Mesendoderm (in vitro differentiated cells): ENCODE measurements around the gene PKP4.

Experiments used
- DNase-seq: peaks from one replicate; pipeline ENCODE4 v3.0.0; 2013
- H2AK5ac ChIP-seq: 2 replicates; pipeline ENCODE4 v1.6.1; 2013; ENCODE audit warnings: low read length, inconsistent platforms
- H2BK120ac ChIP-seq: 2 replicates; pipeline ENCODE4 v1.6.1; 2013; ENCODE audit warnings: low read depth, mild to moderate bottlenecking, low read length, moderate library complexity, mixed read lengths
- H2BK15ac ChIP-seq: replicated peaks from 2 replicates; pipeline ENCODE4 v1.6.1; 2013; ENCODE audit warnings: low read depth, mild to moderate bottlenecking, moderate library complexity
- H2BK5ac ChIP-seq: 2 replicates; pipeline ENCODE4 v1.6.1; 2013; ENCODE audit warnings: low read length, inconsistent platforms
- H3K18ac ChIP-seq: 2 replicates; pipeline ENCODE4 v1.6.1; 2013; ENCODE audit warnings: mild to moderate bottlenecking, low read length, mixed read lengths
- H3K23ac ChIP-seq: one replicate; pipeline ENCODE4 v1.6.1; 2013; ENCODE audit warnings: low read length
- H3K27ac ChIP-seq: 2 replicates; pipeline ENCODE4 v1.5.1; 2013; ENCODE audit warnings: low read depth, mild to moderate bottlenecking, inconsistent platforms, low read length, moderate library complexity
- H3K27me3 ChIP-seq: 2 replicates; pipeline ENCODE4 v1.6.1; 2013; ENCODE audit warnings: low read length, control low read depth, mild to moderate bottlenecking, inconsistent platforms; ENCODE audit not compliant: insufficient read depth, poor library complexity
- H3K36me3 ChIP-seq: 2 replicates; pipeline ENCODE4 v1.6.1; 2013; ENCODE audit warnings: low read length, inconsistent platforms; ENCODE audit not compliant: control insufficient read depth, insufficient read depth
- H3K4ac ChIP-seq: one replicate; pipeline ENCODE4 v1.6.1; 2013; ENCODE audit warnings: low read depth, mild to moderate bottlenecking, low read length, moderate library complexity
- H3K4me1 ChIP-seq: 2 replicates; pipeline ENCODE4 v1.6.1; 2013; ENCODE audit warnings: low read depth, low read length, inconsistent platforms; ENCODE audit not compliant: control insufficient read depth
- H3K4me2 ChIP-seq: 2 replicates; pipeline ENCODE4 v1.6.1; 2013; ENCODE audit warnings: low read length
- H3K4me3 ChIP-seq: 2 replicates; pipeline ENCODE4 v1.5.1; 2013; ENCODE audit warnings: mild to moderate bottlenecking, low read length
- H3K56ac ChIP-seq: one replicate; pipeline ENCODE4 v1.6.1; 2013; ENCODE audit warnings: low read length
- H3K79me1 ChIP-seq: 2 replicates; pipeline ENCODE4 v1.6.1; 2013; ENCODE audit warnings: low read length, inconsistent platforms
- H3K79me2 ChIP-seq: 2 replicates; pipeline ENCODE4 v1.6.1; 2013; ENCODE audit warnings: mild to moderate bottlenecking, low read length; ENCODE audit not compliant: control insufficient read depth, insufficient read depth
- H3K9ac ChIP-seq: 2 replicates; pipeline ENCODE4 v1.6.1; 2013; ENCODE audit warnings: low read length, inconsistent platforms
- H4K5ac ChIP-seq: one replicate; pipeline ENCODE4 v1.6.1; 2013; ENCODE audit warnings: low read length
- H4K8ac ChIP-seq: one replicate; pipeline ENCODE4 v1.6.1; 2013; ENCODE audit warnings: low read depth, mild to moderate bottlenecking, control low read depth, low read length, moderate library complexity
- WGBS: extraction: QIAGEN DNeasy Blood & Tissue Kit; methylation state at CpG from one replicate; pipeline ENCODE4 v1.1.7; 2013; ENCODE audit warnings: low lambda C conversion rate, missing lambda C conversion rate; ENCODE audit not compliant: insufficient coverage; ENCODE audit errors: extremely low coverage; 5-methylcytosine and 5-hydroxymethylcytosine counted together

PKP4 gene

DNA sequence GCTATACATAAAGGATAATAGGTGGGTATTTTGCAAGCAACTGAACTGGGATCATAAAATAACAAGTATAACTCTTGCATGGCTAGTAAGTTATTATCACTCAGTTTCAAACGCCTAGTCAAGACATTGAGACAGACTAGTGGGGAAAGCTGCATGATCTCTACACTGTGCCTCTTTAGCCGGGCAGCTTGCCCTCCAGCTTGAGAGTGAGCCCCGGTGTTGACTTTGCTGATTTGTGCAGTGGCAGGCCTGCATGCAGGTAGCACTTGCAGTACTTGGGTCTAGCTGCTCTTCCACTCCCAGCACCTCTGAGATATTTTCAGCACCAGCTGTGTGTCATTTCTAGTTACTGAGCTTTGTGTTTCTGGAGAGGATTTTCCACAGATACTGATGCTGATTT lies 219.5 kb downstream of the PKP4 start:
- H3K27ac ChIP-seq = no peak overlapping the region
- no peak overlapping the region for H3K56ac ChIP-seq
- H4K5ac ChIP-seq = no peak overlapping the region
- H3K4ac ChIP-seq = no peak overlapping the region
- no peak overlapping the region for H3K4me2 ChIP-seq
- no peak overlapping the region for H2AK5ac ChIP-seq
- no peaks in the 10 kb centered on the region for H3K79me2 ChIP-seq
- no peaks in the 10 kb centered on the region for H3K79me1 ChIP-seq
- WGBS = no CpG with 5 or more reads among the region's 3 CpGs
- H3K9ac ChIP-seq = no peak overlapping the region
- H3K18ac ChIP-seq = no peak overlapping the region
- no peak overlapping the region for H2BK120ac ChIP-seq
- no peak for DNase-seq
- no peak overlapping the region for H2BK5ac ChIP-seq
- H3K27me3 ChIP-seq = no peaks in the 10 kb centered on the region
- no peak overlapping the region for H4K8ac ChIP-seq
- H3K23ac ChIP-seq = no peak overlapping the region
- H2BK15ac ChIP-seq = no peak overlapping the region
- H3K4me3 ChIP-seq = no peak overlapping the region
- H3K36me3 ChIP-seq = peaks cover 4% of the 10 kb centered on the region
- H3K4me1 ChIP-seq = no peaks in the 10 kb centered on the region

GRCh38 chr2:158676696-158677095 lies 219.9 kb downstream of the PKP4 start:
- Histone ChIP-seq H4K8ac (no peak overlapping the region), H2BK120ac (no peak overlapping the region), H2BK15ac (no peak overlapping the region), H3K4ac (no peak overlapping the region), H3K56ac (no peak overlapping the region), H3K18ac (no peak overlapping the region), H2BK5ac (no peak overlapping the region), H3K4me3 (no peak overlapping the region), H3K4me1 (no peaks in the 10 kb centered on the region), H2AK5ac (no peak overlapping the region), H3K4me2 (no peak overlapping the region), H3K79me2 (no peaks in the 10 kb centered on the region), H3K27ac (no peak overlapping the region), H3K27me3 (no peaks in the 10 kb centered on the region), H3K9ac (no peak overlapping the region), H3K36me3 (peaks cover 4% of the 10 kb centered on the region), H4K5ac (no peak overlapping the region), H3K79me1 (no peaks in the 10 kb centered on the region), H3K23ac (no peak overlapping the region)
- no peak for DNase-seq
- no CpG with 5 or more reads among the region's 7 CpGs for WGBS

DNA sequence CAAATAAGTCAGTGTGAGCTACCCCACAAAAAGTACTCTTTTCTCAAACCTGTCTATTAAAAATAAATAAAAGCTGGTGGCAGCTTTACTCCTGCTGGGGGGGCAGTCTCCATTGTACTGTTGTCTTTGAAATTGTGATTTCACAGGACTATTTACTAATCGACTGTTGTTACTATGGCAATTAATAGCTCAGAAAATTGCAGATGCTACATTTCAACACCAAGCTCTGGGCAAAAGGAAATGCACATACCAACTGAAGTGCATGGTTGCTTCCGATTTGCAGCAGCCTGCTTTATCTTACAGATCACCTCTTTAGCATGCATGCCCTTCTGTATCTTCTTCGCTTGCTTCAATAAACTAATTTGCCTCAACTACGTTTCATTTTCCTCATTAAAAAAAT lies 220.8 kb downstream of the PKP4 start:
- Histone ChIP-seq H2AK5ac (no peak overlapping the region), H2BK15ac (no peak overlapping the region), H2BK120ac (no peak overlapping the region), H3K4me3 (no peak overlapping the region), H3K79me1 (no peaks in the 10 kb centered on the region), H3K4ac (no peak overlapping the region), H3K56ac (no peak overlapping the region), H3K4me2 (no peak overlapping the region), H4K8ac (no peak overlapping the region), H3K27ac (no peak overlapping the region), H3K18ac (no peak overlapping the region), H3K27me3 (no peaks in the 10 kb centered on the region), H3K4me1 (no peaks in the 10 kb centered on the region), H3K36me3 (peaks cover 4% of the 10 kb centered on the region), H3K23ac (no peak overlapping the region), H3K79me2 (no peaks in the 10 kb centered on the region), H4K5ac (no peak overlapping the region), H3K9ac (no peak overlapping the region), H2BK5ac (no peak overlapping the region)
- WGBS = 94% methylated on average over 2 of the region's 4 CpGs
- peak; percentile 7 for DNase-seq

DNA sequence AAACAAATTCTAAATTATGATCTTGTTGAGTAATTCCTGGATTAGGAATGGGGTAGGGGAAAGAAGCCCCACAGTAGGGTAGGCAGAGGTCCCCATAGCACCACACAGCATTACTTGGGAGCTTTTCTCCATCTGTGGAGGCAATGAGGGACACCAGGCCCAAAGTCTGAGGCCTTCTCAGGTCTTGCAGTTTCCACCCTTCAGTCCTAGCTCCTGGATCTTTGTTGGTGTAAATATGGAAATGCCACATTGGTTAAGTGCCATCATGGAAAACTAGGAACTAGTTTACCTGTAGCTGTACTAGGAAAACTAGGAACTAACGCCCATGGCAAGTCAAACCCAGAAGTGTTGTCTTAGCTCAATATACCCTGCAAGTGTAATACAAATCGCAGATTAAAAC lies 225.1 kb downstream of the PKP4 start:
- WGBS = no CpG with 5 or more reads among the region's 2 CpGs
- no peak overlapping the region for H2BK120ac ChIP-seq
- no peaks in the 10 kb centered on the region for H3K4me1 ChIP-seq
- H3K27me3 ChIP-seq = no peaks in the 10 kb centered on the region
- no peaks in the 10 kb centered on the region for H3K79me1 ChIP-seq
- no peaks in the 10 kb centered on the region for H3K79me2 ChIP-seq
- DNase-seq = no peak
- no peak overlapping the region for H3K4ac ChIP-seq
- no peak overlapping the region for H3K4me3 ChIP-seq
- no peak overlapping the region for H4K8ac ChIP-seq
- peaks cover 1% of the 10 kb centered on the region for H3K36me3 ChIP-seq
- no peak overlapping the region for H2BK15ac ChIP-seq
- no peak overlapping the region for H3K18ac ChIP-seq
- H2BK5ac ChIP-seq = no peak overlapping the region
- no peak overlapping the region for H2AK5ac ChIP-seq
- H3K56ac ChIP-seq = no peak overlapping the region
- no peak overlapping the region for H3K27ac ChIP-seq
- no peak overlapping the region for H4K5ac ChIP-seq
- H3K4me2 ChIP-seq = no peak overlapping the region
- H3K23ac ChIP-seq = no peak overlapping the region
- H3K9ac ChIP-seq = no peak overlapping the region

- no peak overlapping the region for H4K8ac ChIP-seq
- no peak overlapping the region for H4K5ac ChIP-seq
- no peak overlapping the region for H3K9ac ChIP-seq
- H2BK15ac ChIP-seq = no peak overlapping the region
- no peak overlapping the region for H3K4me3 ChIP-seq
- no peak overlapping the region for H3K4me2 ChIP-seq
- H3K79me2 ChIP-seq = no peaks in the 10 kb centered on the region
- no peaks in the 10 kb centered on the region for H3K27me3 ChIP-seq
- H3K4me1 ChIP-seq = no peaks in the 10 kb centered on the region
- no peaks in the 10 kb centered on the region for H3K79me1 ChIP-seq
- no peak for DNase-seq
- H2BK120ac ChIP-seq = no peak overlapping the region
- no peak overlapping the region for H2BK5ac ChIP-seq
- H3K18ac ChIP-seq = no peak overlapping the region
- no peak overlapping the region for H3K56ac ChIP-seq
- H2AK5ac ChIP-seq = no peak overlapping the region
- no peaks in the 10 kb centered on the region for H3K36me3 ChIP-seq
- H3K23ac ChIP-seq = no peak overlapping the region
- H3K4ac ChIP-seq = no peak overlapping the region
- H3K27ac ChIP-seq = no peak overlapping the region
- no CpG with 5 or more reads among the region's 3 CpGs for WGBS
These were observed 228.9 kb downstream of the PKP4 start for GRCh38 chr2:158685646-158686045.

GRCh38 chr2:158686210-158686691 lies 229.5 kb downstream of the PKP4 start:
- no peaks in the 10 kb centered on the region for H3K79me2 ChIP-seq
- H3K36me3 ChIP-seq = no peaks in the 10 kb centered on the region
- no peak overlapping the region for H3K4me2 ChIP-seq
- H4K5ac ChIP-seq = no peak overlapping the region
- H3K4me3 ChIP-seq = no peak overlapping the region
- H3K27ac ChIP-seq = no peak overlapping the region
- no peak overlapping the region for H3K23ac ChIP-seq
- DNase-seq = no peak
- no peak overlapping the region for H3K9ac ChIP-seq
- H4K8ac ChIP-seq = no peak overlapping the region
- H3K4ac ChIP-seq = no peak overlapping the region
- no peaks in the 10 kb centered on the region for H3K4me1 ChIP-seq
- no CpG with 5 or more reads among the region's 11 CpGs for WGBS
- H2AK5ac ChIP-seq = no peak overlapping the region
- H3K79me1 ChIP-seq = no peaks in the 10 kb centered on the region
- no peaks in the 10 kb centered on the region for H3K27me3 ChIP-seq
- no peak overlapping the region for H2BK5ac ChIP-seq
- no peak overlapping the region for H3K56ac ChIP-seq
- H2BK15ac ChIP-seq = no peak overlapping the region
- H3K18ac ChIP-seq = no peak overlapping the region
- no peak overlapping the region for H2BK120ac ChIP-seq
